HG03066 (cell line): ENCODE measurements around the gene FOXC2.
"Not testable (repeated sequence)": the region's sequence is repeated elsewhere in the genome, so short reads cannot be mapped to it uniquely, and the experiment has no call there.

Experiments
- ATAC-seq: cut with Tn5 transposase; IDR thresholded peaks from one replicate; pipeline ENCODE4 v1.9.1; 2021; ENCODE audit warnings: low read depth; ENCODE audit not compliant: unreplicated experiment

FOXC2 gene

GRCh38 chr16:86584726-86585721, 18.4 kb downstream of the FOXC2 start:
- ATAC-seq: no peak

- no peak for ATAC-seq
These were observed 19.4 kb downstream of the FOXC2 start for GRCh38 chr16:86585821-86586611.

- ATAC-seq: no peak
These were observed 20.9 kb downstream of the FOXC2 start for GRCh38 chr16:86587487-86587886.

GRCh38 chr16:86587955-86588354, 21.3 kb downstream of the FOXC2 start:
- not testable (repeated sequence) for ATAC-seq

GRCh38 chr16:86590501-86591144, 24.0 kb downstream of the FOXC2 start:
- ATAC-seq: no peak

GRCh38 chr16:86591270-86591669, 24.6 kb downstream of the FOXC2 start:
- no peak for ATAC-seq

GRCh38 chr16:86593913-86594620, 27.4 kb downstream of the FOXC2 start:
- no peak for ATAC-seq

- no peak for ATAC-seq
These were observed 28.1 kb downstream of the FOXC2 start for GRCh38 chr16:86594721-86595120.

- ATAC-seq: no peak
These were observed 29.5 kb downstream of the FOXC2 start for GRCh38 chr16:86595983-86596605.

GRCh38 chr16:86597126-86597879, 30.7 kb downstream of the FOXC2 start:
- ATAC-seq: no peak

- ATAC-seq: no peak
These were observed 31.4 kb downstream of the FOXC2 start for GRCh38 chr16:86597880-86598606.

- no peak for ATAC-seq
These were observed 32.3 kb downstream of the FOXC2 start for GRCh38 chr16:86598607-86599565.

- no peak for ATAC-seq
These were observed 34.7 kb downstream of the FOXC2 start for GRCh38 chr16:86601356-86601755.

GRCh38 chr16:86602521-86602920, 35.9 kb downstream of the FOXC2 start:
- ATAC-seq: no peak

GRCh38 chr16:86604436-86605193, 38.0 kb downstream of the FOXC2 start:
- ATAC-seq: no peak

- ATAC-seq: no peak
These were observed 39.3 kb downstream of the FOXC2 start for GRCh38 chr16:86605950-86606349.

- ATAC-seq: no peak
These were observed 41.7 kb downstream of the FOXC2 start for GRCh38 chr16:86608301-86608747.
